GM20000 (cell line): ENCODE measurements around the gene PIGO.

ENCODE experiments used
- DNase-seq: peaks from one replicate; pipeline ENCODE4 v3.0.0; 2012; ENCODE audit warnings: low spot score
- CTCF ChIP-seq: IDR thresholded peaks from 2 replicates; pipeline ENCODE4 v1.5.1; 2012; ENCODE audit warnings: mild to moderate bottlenecking, control low read depth; ENCODE audit errors: extremely low read depth, missing control alignments

Gene PIGO

GRCh38 chr9:35116539-35116897 lies 20.1 kb upstream of the PIGO start:
- no peak for TF ChIP-seq CTCF

GRCh38 chr9:35115680-35116538 lies 19.5 kb upstream of the PIGO start, which contains the start of gene ATOSB:
TSS of gene ATOSB (minus strand) at chr9:35115862. CDS start at chr9:35108274, 7,588 bp downstream.
- peak; percentile 89 for DNase-seq
- no peak for TF ChIP-seq CTCF

More at GRCh38 chr9:35116539-35116897, 20.1 kb upstream of the PIGO start:
- DNase-seq, result no peak

GRCh38 chr9:35114840-35115628 lies 18.6 kb upstream of the PIGO start:
- no peak for DNase-seq
- TF ChIP-seq CTCF, result no peak

- DNase-seq, result peak; percentile 52
- TF ChIP-seq CTCF, result no peak
Measured at GRCh38 chr9:35114113-35114839, 17.9 kb upstream of the PIGO start.

GRCh38 chr9:35112257-35113020 lies 16.0 kb upstream of the PIGO start:
- TF ChIP-seq CTCF, result no peak
- DNase-seq, result no peak

GRCh38 chr9:35111001-35111933 lies 14.9 kb upstream of the PIGO start:
- DNase-seq, result peak; percentile 97
- TF ChIP-seq CTCF, result no peak
